ENCODE data around the gene KCNG4.

The KCNG4 gene, protein sequence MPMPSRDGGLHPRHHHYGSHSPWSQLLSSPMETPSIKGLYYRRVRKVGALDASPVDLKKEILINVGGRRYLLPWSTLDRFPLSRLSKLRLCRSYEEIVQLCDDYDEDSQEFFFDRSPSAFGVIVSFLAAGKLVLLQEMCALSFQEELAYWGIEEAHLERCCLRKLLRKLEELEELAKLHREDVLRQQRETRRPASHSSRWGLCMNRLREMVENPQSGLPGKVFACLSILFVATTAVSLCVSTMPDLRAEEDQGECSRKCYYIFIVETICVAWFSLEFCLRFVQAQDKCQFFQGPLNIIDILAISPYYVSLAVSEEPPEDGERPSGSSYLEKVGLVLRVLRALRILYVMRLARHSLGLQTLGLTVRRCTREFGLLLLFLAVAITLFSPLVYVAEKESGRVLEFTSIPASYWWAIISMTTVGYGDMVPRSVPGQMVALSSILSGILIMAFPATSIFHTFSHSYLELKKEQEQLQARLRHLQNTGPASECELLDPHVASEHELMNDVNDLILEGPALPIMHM

DNA sequence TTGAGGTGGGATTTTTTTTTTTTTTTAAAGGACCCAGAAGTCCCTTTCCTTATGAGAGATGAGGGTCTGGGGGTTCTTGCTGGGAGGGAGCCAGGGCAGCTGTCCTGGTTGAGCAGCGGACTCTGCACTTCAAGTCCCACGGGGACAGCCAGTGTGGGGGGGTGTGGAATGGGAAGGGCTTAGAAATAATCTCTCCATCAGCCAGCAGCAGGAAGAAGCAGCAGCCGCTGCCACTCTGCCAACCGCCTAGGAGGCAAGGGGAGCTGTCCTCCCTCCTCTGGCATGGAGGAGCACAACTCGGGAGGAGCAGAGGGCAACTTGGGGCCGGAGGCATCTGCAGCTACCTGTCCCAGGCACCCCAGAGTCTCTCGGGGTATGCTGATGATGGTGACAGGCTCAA is at the start of gene KCNG4:
TSS of gene KCNG4 (minus strand) at position 104 of the 400 bp plus-strand sequence. CDS start 2,527 bp downstream, outside the sequence.
- no peak for DNase-seq

GRCh38 chr16:84288902-84289301 is 49.1 kb upstream of the KCNG4 start:
- DNase-seq = no peak

- no peak for DNase-seq
These were observed 46.9 kb upstream of the KCNG4 start for GRCh38 chr16:84286578-84287240.

- no peak for DNase-seq
These were observed 44.4 kb upstream of the KCNG4 start for GRCh38 chr16:84284154-84284722.

DNA sequence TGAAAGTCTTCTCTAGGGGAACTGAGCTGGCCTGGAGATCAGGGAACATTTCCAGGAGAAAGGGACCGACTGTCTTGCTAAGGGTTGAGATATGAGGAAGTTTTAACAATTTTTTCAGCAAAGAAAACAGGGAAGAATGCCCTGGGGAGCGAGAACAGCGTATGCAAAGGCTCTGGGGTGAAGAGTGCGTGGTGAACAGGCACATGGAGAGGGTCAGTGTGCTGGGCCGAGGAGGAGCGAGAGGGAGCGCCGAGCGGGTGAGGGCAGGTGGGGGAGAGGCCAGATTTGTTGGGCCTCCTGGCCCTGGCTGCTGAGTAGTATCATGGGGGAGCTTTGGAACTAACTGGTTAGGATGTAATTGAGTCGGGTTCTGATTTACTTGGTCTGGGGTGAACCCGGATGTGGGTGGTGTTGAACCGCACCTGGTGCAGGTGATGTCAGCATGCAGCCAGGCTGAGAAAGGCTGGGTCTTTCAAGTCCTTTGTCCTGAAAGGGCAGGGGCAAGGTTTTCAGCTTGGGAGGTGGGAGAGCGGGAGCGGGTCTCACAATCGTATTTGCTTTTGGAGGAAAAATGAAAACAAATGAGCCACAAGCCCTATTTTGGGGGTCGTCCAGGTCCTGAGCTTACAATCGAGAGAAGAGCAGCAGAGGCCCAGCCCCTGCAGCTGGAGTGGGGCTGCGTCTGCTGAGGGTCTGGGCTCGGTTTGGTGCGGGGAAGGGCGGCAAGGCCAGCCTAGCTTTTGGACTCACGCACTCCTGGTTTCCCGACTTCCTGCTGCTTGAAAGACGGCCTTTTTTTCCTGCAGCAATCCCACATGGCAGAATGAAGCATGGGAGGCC is 43.7 kb upstream of the KCNG4 start:
- DNase-seq = no peak

DNA sequence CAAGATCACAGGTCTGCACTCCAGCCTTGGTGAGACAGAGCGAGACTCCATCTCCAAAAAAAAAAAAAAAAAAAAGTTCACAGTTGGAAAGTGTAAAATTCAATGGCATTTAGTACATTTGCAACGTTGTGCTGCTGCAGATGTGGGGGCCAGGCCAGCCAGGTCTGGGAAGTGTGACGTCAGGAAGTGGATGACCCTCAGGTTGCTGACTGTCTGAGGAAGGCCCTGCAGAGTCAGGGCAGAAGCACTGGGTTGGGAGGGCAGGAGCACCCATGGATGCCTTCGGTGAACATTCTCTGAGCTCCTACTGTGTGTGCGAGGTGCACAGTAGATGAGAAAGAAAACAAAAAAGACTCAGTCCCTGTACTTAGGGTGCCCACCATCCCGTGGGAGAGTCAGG is 42.7 kb upstream of the KCNG4 start:
- no peak for DNase-seq

DNA sequence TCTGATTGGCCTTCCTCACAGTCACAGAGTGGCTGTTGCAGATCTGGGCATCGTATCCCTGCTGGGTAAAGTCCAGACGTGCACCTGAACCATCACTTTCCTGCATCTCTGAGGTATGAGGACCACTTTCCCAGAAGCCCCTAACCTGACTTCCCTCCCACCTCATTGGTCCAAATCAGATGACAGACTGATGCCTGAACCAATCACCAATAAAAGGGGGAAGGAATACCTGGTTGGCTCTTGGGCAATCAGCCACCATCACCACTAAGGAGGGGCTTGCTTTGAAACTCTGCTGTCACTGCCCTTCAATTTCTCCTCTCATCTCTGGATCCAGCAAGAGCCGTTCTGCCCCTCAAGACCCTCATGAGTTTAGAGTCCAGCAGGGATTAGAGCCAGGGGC is 41.3 kb upstream of the KCNG4 start:
- no peak for DNase-seq

DNA sequence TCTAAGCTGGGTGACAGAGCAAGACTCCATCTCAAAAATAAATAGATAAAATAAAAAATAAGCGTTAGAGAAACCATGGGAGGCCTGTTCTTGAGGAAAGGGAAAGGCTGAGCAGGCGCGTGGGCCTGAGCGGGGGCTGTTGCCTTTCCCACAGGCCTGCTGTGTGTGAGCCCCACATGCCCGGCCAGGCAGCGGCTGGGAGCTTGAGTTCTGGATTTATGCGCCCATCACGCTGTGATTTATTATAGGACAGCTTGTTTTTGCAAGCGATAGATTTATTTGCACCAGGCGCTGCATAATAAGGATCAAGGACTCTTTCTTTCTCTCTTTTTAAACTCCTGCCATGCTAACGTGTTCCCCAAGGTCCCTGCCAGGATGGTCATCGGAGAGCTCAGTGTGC is 40.1 kb upstream of the KCNG4 start:
- no peak for DNase-seq

DNA sequence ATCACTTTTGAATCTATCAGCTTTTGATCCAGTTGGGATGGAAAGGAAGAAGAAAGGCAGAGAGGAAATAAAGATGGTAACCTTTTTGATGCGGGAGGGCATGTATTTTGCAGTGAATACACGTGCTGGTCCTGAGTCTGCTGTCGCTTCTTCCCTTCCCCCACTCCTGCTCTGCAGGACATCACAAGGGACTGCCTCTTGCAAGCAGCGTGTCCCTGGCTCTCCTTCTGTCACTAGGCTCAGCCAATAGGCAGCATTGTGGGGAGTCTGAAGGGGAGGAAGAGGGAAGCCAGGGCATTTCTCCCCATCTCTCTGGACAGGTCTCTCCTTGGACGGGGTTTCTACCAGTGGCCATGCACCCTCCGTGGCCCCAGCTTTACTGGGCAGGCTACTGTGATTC is 39.2 kb upstream of the KCNG4 start:
- DNase-seq = no peak

DNA sequence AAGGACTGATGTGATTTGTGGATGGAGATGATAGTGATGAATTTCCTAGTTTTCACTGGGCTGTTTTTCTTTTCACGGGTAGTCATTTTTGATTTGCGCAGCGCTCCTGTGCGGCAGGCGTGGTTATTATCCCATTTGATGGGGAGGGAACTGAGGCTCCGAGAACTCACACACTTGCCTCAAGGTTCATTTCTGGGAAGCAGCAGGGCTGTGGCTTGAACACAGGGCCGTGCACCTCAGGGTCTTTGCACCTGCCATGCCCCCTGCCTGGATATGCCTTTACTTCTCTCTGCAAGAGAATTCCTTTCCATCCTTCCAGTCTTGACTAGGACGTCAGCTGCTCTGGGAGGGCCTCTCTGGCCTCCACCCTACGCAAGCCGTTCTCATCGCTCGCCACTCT is 38.5 kb upstream of the KCNG4 start:
- DNase-seq = no peak

DNA sequence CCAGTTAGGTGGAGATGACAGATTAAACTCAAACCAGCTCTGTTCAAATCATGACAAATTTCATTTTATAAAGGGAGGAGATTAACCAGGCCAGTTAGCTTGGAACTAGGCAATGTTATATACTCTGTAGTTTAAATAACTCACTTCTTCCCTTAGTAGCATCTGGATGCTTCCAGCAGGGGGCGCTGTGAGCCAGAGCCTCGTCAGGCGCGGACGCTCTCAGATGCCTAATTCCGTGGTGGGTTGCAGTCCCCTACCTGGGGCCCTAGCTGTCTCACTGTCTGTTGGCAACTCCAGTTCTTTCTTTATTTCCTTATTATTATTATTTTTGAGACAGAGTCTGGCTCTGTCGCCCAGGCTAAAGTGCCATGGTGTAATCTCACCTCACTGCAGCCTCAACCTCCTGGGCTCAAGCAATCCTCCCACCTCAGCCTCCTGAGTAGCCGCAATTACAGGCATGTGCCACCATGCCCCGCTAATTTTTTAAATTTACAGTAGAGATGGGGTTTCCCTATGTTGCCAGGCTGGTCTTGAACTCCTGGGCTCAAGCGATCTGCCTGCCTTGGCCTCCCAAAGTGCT is 37.5 kb upstream of the KCNG4 start:
- peak; percentile 14 for DNase-seq

DNA sequence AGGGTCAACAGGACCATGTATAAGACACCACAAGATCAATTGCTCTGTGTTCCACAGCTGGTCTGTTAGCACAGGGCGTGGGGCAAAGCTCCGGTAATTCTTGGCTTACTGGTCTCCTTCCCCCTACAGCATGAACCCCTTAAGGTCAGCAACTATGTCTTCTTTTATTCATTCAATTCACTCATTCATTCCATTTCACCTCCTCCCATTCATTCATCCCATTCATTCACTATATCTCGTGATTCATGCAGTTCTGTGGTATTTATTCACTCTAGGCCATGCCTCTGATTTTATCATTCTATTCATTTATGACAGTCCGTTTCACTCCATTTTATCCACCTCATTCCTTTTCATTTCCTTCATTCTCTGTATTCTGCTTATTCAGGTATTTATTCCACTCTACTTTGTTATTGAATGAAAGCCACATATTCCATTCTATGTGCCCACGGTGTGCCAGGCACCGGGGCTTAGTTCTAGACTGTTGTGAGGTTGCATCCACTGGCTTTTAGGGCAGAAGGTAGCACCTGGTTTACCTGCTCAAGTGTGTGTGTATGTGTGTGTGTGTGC is 35.9 kb upstream of the KCNG4 start:
- no peak for DNase-seq

GRCh38 chr16:84274515-84274914 is 34.7 kb upstream of the KCNG4 start:
- DNase-seq = no peak

- no peak for DNase-seq
These were observed 33.0 kb upstream of the KCNG4 start for GRCh38 chr16:84272740-84273320.

DNA sequence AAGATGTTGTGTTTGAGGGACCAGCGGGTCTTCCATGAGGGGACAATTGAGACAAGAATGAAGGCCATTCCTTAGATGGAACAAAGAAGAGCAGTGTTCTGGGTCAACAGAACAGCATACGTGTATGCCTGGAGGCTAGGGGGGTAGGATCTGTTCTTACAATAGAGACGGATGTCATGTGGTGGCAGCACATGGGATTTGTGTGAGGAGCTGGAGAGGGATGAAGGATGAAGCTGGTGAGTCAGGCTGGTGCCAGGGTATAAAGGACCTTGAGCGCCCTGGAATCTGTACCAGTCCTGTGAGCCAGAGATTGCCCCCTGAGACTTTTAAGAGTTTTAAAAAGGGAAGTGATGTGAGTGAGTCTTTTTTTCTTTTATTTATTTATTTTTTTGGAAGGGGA is 32.1 kb upstream of the KCNG4 start:
- no peak for DNase-seq

DNA sequence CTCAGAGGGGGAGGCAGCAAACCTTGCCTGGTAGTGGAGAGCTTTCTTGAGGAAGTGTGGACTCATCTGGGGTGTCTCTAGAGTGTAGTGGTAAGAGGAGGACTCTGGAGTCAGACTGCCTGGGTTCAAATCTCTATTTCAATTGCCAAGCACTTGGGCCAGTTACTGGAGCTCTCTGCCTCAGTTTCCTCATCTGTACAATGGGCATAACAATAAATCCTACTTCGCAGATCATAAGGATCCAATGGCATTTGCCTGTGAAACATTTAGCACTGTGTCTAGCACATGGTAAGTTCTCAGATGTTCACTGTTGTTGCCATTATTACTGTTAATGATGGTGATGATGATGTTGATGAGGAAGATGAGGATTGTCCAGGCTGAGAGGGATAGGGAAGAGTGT is 31.2 kb upstream of the KCNG4 start:
- no peak for DNase-seq

- DNase-seq = no peak
These were observed 30.7 kb upstream of the KCNG4 start for GRCh38 chr16:84270531-84270930.

DNA sequence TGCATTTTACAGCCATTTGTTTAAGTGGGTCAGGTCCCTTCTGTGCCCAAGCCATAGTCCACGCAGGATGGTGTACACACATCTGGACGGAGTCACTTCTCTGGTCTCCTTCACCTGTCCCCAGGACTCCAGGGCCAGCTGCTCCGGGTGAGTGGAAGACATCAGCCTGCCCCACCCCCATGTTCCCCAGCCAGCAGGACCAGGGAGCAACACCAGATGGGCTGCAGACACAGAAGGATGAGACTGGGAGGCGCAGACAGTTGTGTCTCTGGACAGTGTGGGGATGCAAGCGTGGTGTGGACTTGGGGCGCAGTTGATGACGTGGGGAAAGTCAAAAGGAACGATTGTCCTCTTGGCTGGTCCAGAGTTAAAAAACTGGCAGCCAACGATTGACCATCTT is 30.3 kb upstream of the KCNG4 start:
- DNase-seq = no peak

GRCh38 chr16:84268291-84269040 is 28.7 kb upstream of the KCNG4 start:
- no peak for DNase-seq

GRCh38 chr16:84267380-84267779 is 27.6 kb upstream of the KCNG4 start:
- DNase-seq = no peak

DNA sequence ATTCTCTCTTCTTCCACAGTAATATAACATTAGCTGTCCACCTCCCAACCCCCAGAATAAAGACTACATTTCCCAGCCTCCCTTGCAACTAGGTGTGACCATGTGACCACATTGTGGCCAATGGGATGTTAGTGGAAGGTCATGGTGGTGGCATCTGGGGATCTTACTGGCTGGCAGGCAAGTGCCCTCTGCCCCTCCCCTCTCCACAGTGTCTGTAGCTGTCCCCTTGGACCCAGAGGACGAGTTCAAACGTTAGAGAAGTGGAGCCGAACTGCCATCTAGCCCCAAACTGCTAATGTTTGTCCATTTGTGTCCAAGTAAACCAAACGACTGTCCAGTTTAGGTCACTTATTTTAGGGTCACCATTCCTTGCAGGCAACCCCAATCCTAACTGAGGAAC is 26.6 kb upstream of the KCNG4 start:
- no peak for DNase-seq
